ENCODE results near the gene EGFL7. TPM values are rescaled to one million over a fixed set of nuclear protein-coding genes. Genes with fewer than 3 reads are reported as not detected.

The EGFL7 gene
- total and polyA plus RNA-seq, 2 of the 13 experiments (the other 11 are each of a cell fraction or from before 2014, with no cell fraction given): 0.20 to 5.1 TPM

DNA sequence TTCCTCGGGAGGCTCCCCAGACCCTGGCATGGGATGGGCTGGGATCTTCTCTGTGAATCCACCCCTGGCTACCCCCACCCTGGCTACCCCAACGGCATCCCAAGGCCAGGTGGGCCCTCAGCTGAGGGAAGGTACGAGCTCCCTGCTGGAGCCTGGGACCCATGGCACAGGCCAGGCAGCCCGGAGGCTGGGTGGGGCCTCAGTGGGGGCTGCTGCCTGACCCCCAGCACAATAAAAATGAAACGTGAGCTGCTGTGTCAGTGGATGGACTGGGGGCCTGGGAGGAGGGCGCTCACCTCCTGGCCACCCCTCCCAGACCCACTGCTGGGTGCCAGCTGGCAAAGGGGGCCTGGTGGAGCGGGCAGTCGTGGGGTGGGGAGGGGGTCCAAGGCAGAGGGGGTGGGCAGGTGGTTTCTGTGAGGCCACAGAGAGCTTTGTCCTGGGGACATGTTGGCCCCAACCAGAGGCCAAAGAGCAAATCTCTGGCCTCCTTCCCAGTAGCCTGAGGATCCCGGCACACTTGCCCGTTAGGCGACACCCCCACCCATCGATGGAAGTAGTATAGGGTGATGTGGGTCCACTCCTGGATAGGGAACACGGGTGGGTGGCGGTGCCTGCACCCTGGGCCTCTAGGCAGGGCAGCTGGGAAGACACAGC, 9.8 kb downstream of the EGFL7 start:
- Histone ChIP-seq H3K4me1 (ENCODE audit: insufficient read depth, low read length) (peaks cover 50% of the 10 kb centered on the region), H4K20me1 (ENCODE audit: insufficient read depth, low read length) (peaks cover 2% of the 10 kb centered on the region; the same call in 1 of the 2 replicates), H3K4me2 (ENCODE audit: low read depth, low read length) (no peak overlapping the region), H3K36me3 (replicated peaks in 1 of 2; ENCODE audit: control insufficient read depth in 1 of 2, insufficient read depth in 2 of 2, low read length in 2 of 2) (no peaks in the 10 kb centered on the region), H3K4me3 (replicated peaks in 1 of 3; ENCODE audit: insufficient read depth in 1 of 3, low read depth in 2 of 3, low read length in 3 of 3) (peak overlapping the region in 1 of 3 experiments; percentile 40; a peak in 1 of 6 replicates), H3K9me3 (ENCODE audit: low read length) (no peaks in the 10 kb centered on the region), H3K27ac (ENCODE audit: extremely low read length, insufficient read depth, low read length) (no peak overlapping the region), H3K9ac (ENCODE audit: insufficient read depth, low read depth, low read length) (no peak overlapping the region), H3K27me3 (ENCODE audit: control insufficient read depth in 1 of 2, insufficient read depth in 2 of 2, low read length in 2 of 2) (peaks cover 11 to 30% of the 10 kb centered on the region in 2 experiments; a peak in 3 of 5 replicates), H2AFZ (ENCODE audit: low read length) (no peak overlapping the region), H3K79me2 (ENCODE audit: insufficient read depth, low read length) (no peaks in the 10 kb centered on the region)
- FAIRE-seq: no peak
- ATAC-seq: no peak
- intact Hi-C loops (cut with micrococcal nuclease; ENCODE audit: unreplicated experiment) (no loop called here), in situ Hi-C loops (cut with HindIII; ENCODE audit: extremely low pct_ligation_motif_present, low pct_unique_long_range_greater_than_20kb) (no loop called here)
- BruUV-seq (replicated peaks): no TSS peak
- ChIA-PET CTCF (ENCODE audit: low intra/inter-chr PET ratio, low total read pairs) (interaction anchor here (1.5 kb wide), 1 partner anchor 21 kb away, joined by 3 read pairs; no protein-coding TSS in a partner anchor), POLR2A (interaction anchor here (1.7 to 2.4 kb wide), 3 partner anchors 21 to 56 kb away, joined by 7 to 8 read pairs (median 7); no protein-coding TSS in a partner anchor)
- WGBS (ENCODE audit: low lambda C conversion rate): 26% methylated on average over 10 of the region's 14 CpGs
- TF ChIP-seq ZNF138 (CRISPR knock-in tag; IDR thresholded peaks at IDR 0.05; ENCODE audit: low read depth): no peak
- TF ChIP-seq, protein P1, sequence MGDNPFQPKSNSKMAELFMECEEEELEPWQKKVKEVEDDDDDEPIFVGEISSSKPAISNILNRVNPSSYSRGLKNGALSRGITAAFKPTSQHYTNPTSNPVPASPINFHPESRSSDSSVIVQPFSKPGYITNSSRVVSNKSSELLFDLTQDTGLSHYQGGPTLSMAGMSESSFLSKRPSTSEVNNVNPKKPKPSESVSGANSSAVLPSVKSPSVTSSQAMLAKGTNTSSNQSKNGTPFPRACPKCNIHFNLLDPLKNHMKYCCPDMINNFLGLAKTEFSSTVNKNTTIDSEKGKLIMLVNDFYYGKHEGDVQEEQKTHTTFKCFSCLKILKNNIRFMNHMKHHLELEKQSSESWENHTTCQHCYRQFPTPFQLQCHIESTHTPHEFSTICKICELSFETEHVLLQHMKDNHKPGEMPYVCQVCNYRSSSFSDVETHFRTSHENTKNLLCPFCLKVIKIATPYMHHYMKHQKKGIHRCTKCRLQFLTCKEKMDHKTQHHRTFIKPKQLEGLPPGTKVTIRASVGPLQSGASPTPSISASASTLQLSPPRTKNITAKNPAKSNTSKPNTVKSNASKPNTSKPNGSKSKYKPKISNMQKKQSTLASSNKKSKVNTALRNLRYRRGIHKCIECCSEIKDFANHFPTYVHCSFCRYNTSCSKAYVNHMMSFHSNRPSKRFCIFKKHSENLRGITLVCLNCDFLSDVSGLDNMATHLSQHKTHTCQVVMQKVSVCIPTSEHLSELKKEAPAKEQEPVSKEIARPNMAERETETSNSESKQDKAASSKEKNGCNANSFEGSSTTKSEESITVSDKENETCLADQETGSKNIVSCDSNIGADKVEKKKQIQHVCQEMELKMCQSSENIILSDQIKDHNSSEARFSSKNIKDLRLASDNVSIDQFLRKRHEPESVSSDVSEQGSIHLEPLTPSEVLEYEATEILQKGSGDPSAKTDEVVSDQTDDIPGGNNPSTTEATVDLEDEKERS (CRISPR knock-in tag; IDR thresholded peaks at IDR 0.05): no peak
- no peak for TF ChIP-seq SSRP1 (CRISPR knock-in tag; IDR thresholded peaks at IDR 0.05)
- TF ChIP-seq ZEB1 (IDR thresholded peaks at IDR 0.05; ENCODE audit: insufficient replicate concordance, low read depth): no peak
- TF ChIP-seq NPAS2 (CRISPR knock-in tag; IDR thresholded peaks at IDR 0.05; ENCODE audit: borderline replicate concordance): no peak
- TF ChIP-seq ZNF839 (CRISPR knock-in tag; IDR thresholded peaks at IDR 0.05; ENCODE audit: borderline replicate concordance): no peak
- TF ChIP-seq ZNF33B (CRISPR knock-in tag; IDR thresholded peaks at IDR 0.05): no peak
- no peak for TF ChIP-seq ZNF557 (CRISPR knock-in tag; IDR thresholded peaks at IDR 0.05)
- TF ChIP-seq, protein P2, sequence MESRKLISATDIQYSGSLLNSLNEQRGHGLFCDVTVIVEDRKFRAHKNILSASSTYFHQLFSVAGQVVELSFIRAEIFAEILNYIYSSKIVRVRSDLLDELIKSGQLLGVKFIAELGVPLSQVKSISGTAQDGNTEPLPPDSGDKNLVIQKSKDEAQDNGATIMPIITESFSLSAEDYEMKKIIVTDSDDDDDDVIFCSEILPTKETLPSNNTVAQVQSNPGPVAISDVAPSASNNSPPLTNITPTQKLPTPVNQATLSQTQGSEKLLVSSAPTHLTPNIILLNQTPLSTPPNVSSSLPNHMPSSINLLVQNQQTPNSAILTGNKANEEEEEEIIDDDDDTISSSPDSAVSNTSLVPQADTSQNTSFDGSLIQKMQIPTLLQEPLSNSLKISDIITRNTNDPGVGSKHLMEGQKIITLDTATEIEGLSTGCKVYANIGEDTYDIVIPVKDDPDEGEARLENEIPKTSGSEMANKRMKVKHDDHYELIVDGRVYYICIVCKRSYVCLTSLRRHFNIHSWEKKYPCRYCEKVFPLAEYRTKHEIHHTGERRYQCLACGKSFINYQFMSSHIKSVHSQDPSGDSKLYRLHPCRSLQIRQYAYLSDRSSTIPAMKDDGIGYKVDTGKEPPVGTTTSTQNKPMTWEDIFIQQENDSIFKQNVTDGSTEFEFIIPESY (CRISPR knock-in tag; IDR thresholded peaks at IDR 0.05): no peak
- no peak for TF ChIP-seq ZNF788 (CRISPR knock-in tag; IDR thresholded peaks at IDR 0.05; ENCODE audit: borderline replicate concordance)
- no peak for TF ChIP-seq ZNF24 (IDR thresholded peaks at IDR 0.05)
- no peak for TF ChIP-seq ZNF317 (CRISPR knock-in tag; IDR thresholded peaks at IDR 0.05)
- TF ChIP-seq MXI1 (IDR thresholded peaks at IDR 0.05; ENCODE audit: borderline replicate concordance, low read depth, low read length): no peak
- TF ChIP-seq, protein P3, sequence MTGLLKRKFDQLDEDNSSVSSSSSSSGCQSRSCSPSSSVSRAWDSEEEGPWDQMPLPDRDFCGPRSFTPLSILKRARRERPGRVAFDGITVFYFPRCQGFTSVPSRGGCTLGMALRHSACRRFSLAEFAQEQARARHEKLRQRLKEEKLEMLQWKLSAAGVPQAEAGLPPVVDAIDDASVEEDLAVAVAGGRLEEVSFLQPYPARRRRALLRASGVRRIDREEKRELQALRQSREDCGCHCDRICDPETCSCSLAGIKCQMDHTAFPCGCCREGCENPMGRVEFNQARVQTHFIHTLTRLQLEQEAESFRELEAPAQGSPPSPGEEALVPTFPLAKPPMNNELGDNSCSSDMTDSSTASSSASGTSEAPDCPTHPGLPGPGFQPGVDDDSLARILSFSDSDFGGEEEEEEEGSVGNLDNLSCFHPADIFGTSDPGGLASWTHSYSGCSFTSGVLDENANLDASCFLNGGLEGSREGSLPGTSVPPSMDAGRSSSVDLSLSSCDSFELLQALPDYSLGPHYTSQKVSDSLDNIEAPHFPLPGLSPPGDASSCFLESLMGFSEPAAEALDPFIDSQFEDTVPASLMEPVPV (CRISPR knock-in tag; IDR thresholded peaks at IDR 0.05): no peak
- TF ChIP-seq ZBTB7A (CRISPR knock-in tag; IDR thresholded peaks at IDR 0.05): no peak
- TF ChIP-seq ASH2L (IDR thresholded peaks at IDR 0.05; ENCODE audit: insufficient read length, low read depth, low read length): no peak
- no peak for TF ChIP-seq ZNF20 (CRISPR knock-in tag; IDR thresholded peaks at IDR 0.05)
- no peak for TF ChIP-seq NR2F2 (IDR thresholded peaks at IDR 0.05; ENCODE audit: borderline replicate concordance, low read depth)
- no peak for TF ChIP-seq MTA3 (CRISPR knock-in tag; IDR thresholded peaks at IDR 0.05)
- DNase-seq (ENCODE audit: low spot score): no peak

Data from HepG2 (cell line).